HCT116 (cell line): ENCODE measurements around the gene MGP. TPM values are rescaled to one million over a fixed set of nuclear protein-coding genes. Genes with fewer than 3 reads are reported as not detected.

Experiments
- ATAC-seq: fragments of 200-7000 bp; cut with Tn5 transposase; 2 replicates; pipeline ENCODE4 v1.9.1; 2020; ENCODE audit warnings: mild to moderate bottlenecking, moderate library complexity
- BruUV-seq: library from RNA; stranded (reverse); fragments of 400-500 nt; replicated peaks from 2 replicates; lab custom pipeline; 2021; lab: Mats Ljungman, UMichigan
- CTCF ChIA-PET: fragments of 300-600 bp; sonication (Branson Sonifier 250); formaldehyde crosslinking; loops from one replicate; lab custom pipeline; 2021; ENCODE audit warnings: antibody characterized with exemption; lab: Charles Lee
- POLR2A ChIA-PET: fragments of 300-600, 350-600 bp; sonication (Branson Sonifier 250); formaldehyde crosslinking; loops from one replicate; lab custom pipeline; 2021; ENCODE audit warnings: antibody characterized with exemption; lab: Charles Lee
- RAD21 ChIA-PET, 2 experiments: fragments of 300-600 bp; sonication (Branson Sonifier 250); formaldehyde crosslinking; loops; one replicate each; lab custom pipeline; 2023; ENCODE audit warnings: low total read pairs in 2 of 2; ENCODE audit not compliant: uncharacterized antibody in 2 of 2, unreplicated experiment in 2 of 2, low non-redundant PET in 1 of 2; lab: Charles Lee
- DNase-seq: peaks from one replicate; pipeline ENCODE4 v3.0.0-alpha.2; 2010; ENCODE audit warnings: low read depth, low spot score
- H2AFZ ChIP-seq: fragments of 200-600 bp; shearing (Covaris generic), sonication (generic); 2 replicates; pipeline ENCODE4 v1.6.1; 2017; ENCODE audit warnings: low read depth, mixed run types, mixed read lengths, antibody characterized with exemption, low read length; ENCODE audit not compliant: poor library complexity, severe bottlenecking
- H3K27ac ChIP-seq: 2 replicates; pipeline ENCODE4 v1.5.1; 2012; ENCODE audit warnings: low read depth, low read length
- H3K27me3 ChIP-seq: fragments of 200-600 bp; sonication (generic); 2 replicates; pipeline ENCODE4 v1.6.1; 2016; ENCODE audit warnings: mixed run types, low read length, mixed read lengths; ENCODE audit not compliant: insufficient read depth
- H3K36me3 ChIP-seq, 2 experiments: fragments of 200-500 bp in 1 of 2; fragments of 200-600 bp in 1 of 2; sonication (Bioruptor generic) in 1 of 2; sonication (generic) in 1 of 2; 2 replicates each; pipeline versions ENCODE4 v1.5.1 to v1.6.1; 2014 to 2016; ENCODE audit warnings: low read length in 2 of 2, inconsistent platforms in 1 of 2, mixed read lengths in 1 of 2, mixed run types in 1 of 2; ENCODE audit not compliant: insufficient read depth in 2 of 2, control insufficient read depth in 1 of 2
- H3K4me1 ChIP-seq, 2 experiments: fragments of 200-600 bp in 1 of 2; sonication (generic) in 1 of 2; 2 replicates each; pipeline versions ENCODE4 v1.5.1 to v1.6.1; 2012 to 2017; ENCODE audit warnings: low read length in 2 of 2, inconsistent platforms in 1 of 2, mild to moderate bottlenecking in 1 of 2, mixed read lengths in 1 of 2, mixed run types in 1 of 2, moderate library complexity in 1 of 2; ENCODE audit not compliant: insufficient read depth in 2 of 2, control insufficient read depth in 1 of 2
- H3K4me2 ChIP-seq: fragments of 200-600 bp; sonication (generic); 2 replicates; pipeline ENCODE4 v1.6.1; 2017; ENCODE audit warnings: mixed run types, low read length, mixed read lengths
- H3K4me3 ChIP-seq, 2 experiments: fragments of 200-600 bp in 1 of 2; sonication (generic) in 1 of 2; replicated peaks in 1 of 2; 2 replicates each; pipeline ENCODE4 v1.5.1; 2011 to 2016; ENCODE audit warnings: low read length in 2 of 2, control low read depth in 1 of 2, low read depth in 1 of 2, mild to moderate bottlenecking in 1 of 2, mixed read lengths in 1 of 2, mixed run types in 1 of 2
- H3K79me2 ChIP-seq: fragments of 200-600 bp; sonication (generic); 2 replicates; pipeline ENCODE4 v1.6.1; 2017; ENCODE audit warnings: mild to moderate bottlenecking, mixed run types, low read length, moderate library complexity, mixed read lengths; ENCODE audit not compliant: insufficient read depth
- H3K9ac ChIP-seq: fragments of 200-600 bp; sonication (generic); 2 replicates; pipeline ENCODE4 v1.6.1; 2016; ENCODE audit warnings: low read length, mixed read lengths
- H3K9me2 ChIP-seq: fragments of 200-600 bp; sonication (generic), shearing (Covaris generic); 2 replicates; pipeline ENCODE4 v1.6.1; 2017; ENCODE audit warnings: mixed run types, mild to moderate bottlenecking, moderate library complexity; ENCODE audit not compliant: insufficient read depth
- H3K9me3 ChIP-seq, 2 experiments: fragments of 200-500 bp in 1 of 2; fragments of 200-600 bp in 1 of 2; sonication (Bioruptor generic) in 1 of 2; sonication (generic) in 1 of 2; 2 replicates each; pipeline ENCODE4 v1.6.1; 2014 to 2017; ENCODE audit warnings: low read length in 2 of 2, mixed read lengths in 2 of 2, inconsistent platforms in 1 of 2, low read depth in 1 of 2, mild to moderate bottlenecking in 1 of 2, mixed run types in 1 of 2, moderate library complexity in 1 of 2; ENCODE audit not compliant: control insufficient read depth in 1 of 2, insufficient read depth in 1 of 2
- H4K20me1 ChIP-seq: fragments of 200-600 bp; sonication (generic), shearing (Covaris generic); 2 replicates; pipeline ENCODE4 v1.6.1; 2017; ENCODE audit warnings: mixed run types, mild to moderate bottlenecking, moderate library complexity; ENCODE audit not compliant: insufficient read depth
- CBX3 ChIP-seq: IDR thresholded peaks from 2 replicates; pipeline ENCODE4 v1.6.1; 2012; ENCODE audit warnings: low read depth
- CEBPB ChIP-seq: IDR thresholded peaks from 2 replicates; pipeline ENCODE4 v1.6.1; 2012; ENCODE audit warnings: low read depth
- CTCF ChIP-seq, 3 experiments: fragments of 200-600 bp in 1 of 3; sonication (generic) in 1 of 3; IDR thresholded peaks in 2 of 3; conservative IDR thresholded peaks in 1 of 3; 2 replicates each; pipeline ENCODE4 v1.5.1; 2012 to 2017; ENCODE audit warnings: low read depth in 2 of 3, low read length in 2 of 3, antibody characterized with exemption in 1 of 3, borderline replicate concordance in 1 of 3, control low read depth in 1 of 3, mild to moderate bottlenecking in 1 of 3, mixed read lengths in 1 of 3, mixed run types in 1 of 3, moderate library complexity in 1 of 3; ENCODE audit not compliant: insufficient read depth in 1 of 3
- EGR1 ChIP-seq: IDR thresholded peaks from 2 replicates; pipeline ENCODE4 v1.6.1; 2012; ENCODE audit warnings: low read depth
- EZH2 ChIP-seq: fragments of 200-600 bp; sonication (generic); IDR thresholded peaks from 2 replicates; pipeline ENCODE4 v1.6.1; 2017; ENCODE audit warnings: antibody characterized with exemption, mixed run types
- FOSL1 ChIP-seq: IDR thresholded peaks from 2 replicates; pipeline ENCODE4 v1.6.1; 2012; ENCODE audit warnings: low read depth
- JUND ChIP-seq: IDR thresholded peaks from 2 replicates; pipeline ENCODE4 v1.6.1; 2012
- MAX ChIP-seq: IDR thresholded peaks from 2 replicates; pipeline ENCODE4 v1.6.1; 2012
- POLR2AphosphoS5 ChIP-seq: IDR thresholded peaks from 2 replicates; pipeline ENCODE4 v1.6.1; 2011; ENCODE audit warnings: mild to moderate bottlenecking, low read depth, low read length, moderate library complexity
- SIN3A ChIP-seq: IDR thresholded peaks from 2 replicates; pipeline ENCODE4 v1.6.1; 2012; ENCODE audit warnings: low read depth
- SP1 ChIP-seq: IDR thresholded peaks from 2 replicates; pipeline ENCODE4 v1.6.1; 2012; ENCODE audit warnings: low read depth
- TCF7L2 ChIP-seq: IDR thresholded peaks from 2 replicates; pipeline ENCODE4 v1.7.0; 2011; ENCODE audit warnings: borderline replicate concordance, inconsistent platforms; ENCODE audit not compliant: insufficient read depth, insufficient read length; ENCODE audit errors: extremely low read depth
- YY1 ChIP-seq: IDR thresholded peaks from 2 replicates; pipeline ENCODE4 v1.6.1; 2011; ENCODE audit warnings: low read length, low read depth, moderate library complexity, mild to moderate bottlenecking; ENCODE audit not compliant: insufficient replicate concordance; ENCODE audit errors: extremely low read depth
- ZBTB33 ChIP-seq: IDR thresholded peaks from 2 replicates; pipeline ENCODE4 v1.6.1; 2011; ENCODE audit warnings: mild to moderate bottlenecking, low read length, moderate library complexity; ENCODE audit not compliant: insufficient replicate concordance; ENCODE audit errors: extremely low read depth
- ZFX ChIP-seq: fragments of 450-650 bp; IDR thresholded peaks from 2 replicates; pipeline ENCODE4 v1.6.1; 2017
- intact Hi-C: fragments of 100-400 bp; cut with micrococcal nuclease; formaldehyde crosslinking; loops from 2 replicates; pipeline ENCODE4 v1.10.0; 2022
- total RNA-seq: library from RNA; stranded (reverse); gene quantifications from one replicate; pipeline ENCODE4 v1.2.1, GENCODE V29; 2021; ENCODE audit not compliant: unreplicated experiment

The MGP gene
- total RNA-seq, 1 experiment from 2014 or later: 1.3 TPM

GRCh38 chr12:14901228-14901562 is 15.5 kb upstream of the MGP start:
- DNase-seq: no peak
- intact Hi-C loops: no loop called here
- Histone ChIP-seq H4K20me1 (no peaks in the 10 kb centered on the region), H3K4me3 (no peak overlapping the region), H3K27me3 (no peaks in the 10 kb centered on the region), H3K9ac (no peak overlapping the region), H3K27ac (no peak overlapping the region), H3K9me2 (no peaks in the 10 kb centered on the region), H3K36me3 (no peaks in the 10 kb centered on the region), H3K9me3 (no peaks in the 10 kb centered on the region), H3K79me2 (no peaks in the 10 kb centered on the region), H3K4me2 (no peak overlapping the region), H2AFZ (no peak overlapping the region), H3K4me1 (no peaks in the 10 kb centered on the region)
- TF ChIP-seq CTCF (IDR thresholded peaks at IDR 0.05 in 2 of 3, conservative IDR thresholded peaks at IDR 0.05 in 1 of 3; ENCODE audit: borderline replicate concordance in 1 of 3, insufficient read depth in 1 of 3, low read depth in 2 of 3, low read length in 2 of 3) (peak in 2 of 3 experiments; percentile 12 to 25; a peak in 1 of 6 replicates), MAX (no peak)
- BruUV-seq: no TSS peak
- CTCF ChIA-PET: interaction anchor here (1.1 kb wide), 1 partner anchor 8 kb away, joined by 3 read pairs; no protein-coding TSS in a partner anchor
- ATAC-seq: no peak
- POLR2A ChIA-PET: interaction anchor here (0.7 kb wide), 1 partner anchor 14 kb away, joined by 3 read pairs; no protein-coding TSS in a partner anchor
- RAD21 ChIA-PET: no interaction called here

GRCh38 chr12:14900521-14901227 is 15.0 kb upstream of the MGP start:
- no peak overlapping the region for H3K9ac ChIP-seq
- no TSS peak for BruUV-seq
- ChIA-PET RAD21 (no interaction called here), CTCF (interaction anchor here (1.1 kb wide), 1 partner anchor 8 kb away, joined by 3 read pairs; no protein-coding TSS in a partner anchor), POLR2A (no interaction called here)
- no peak overlapping the region for H3K27ac ChIP-seq
- H3K27me3 ChIP-seq: no peaks in the 10 kb centered on the region
- H2AFZ ChIP-seq: no peak overlapping the region
- H4K20me1 ChIP-seq: no peaks in the 10 kb centered on the region
- H3K4me2 ChIP-seq: no peak overlapping the region
- H3K9me2 ChIP-seq: no peaks in the 10 kb centered on the region
- H3K9me3 ChIP-seq: no peaks in the 10 kb centered on the region
- H3K79me2 ChIP-seq: no peaks in the 10 kb centered on the region
- no peak overlapping the region for H3K4me3 ChIP-seq
- H3K36me3 ChIP-seq: no peaks in the 10 kb centered on the region
- H3K4me1 ChIP-seq: no peaks in the 10 kb centered on the region
- ATAC-seq (no peak), DNase-seq (no peak)
- intact Hi-C loops: no loop called here
- no peak for TF ChIP-seq POLR2AphosphoS5
- TF ChIP-seq YY1: no peak
- no peak for TF ChIP-seq SP1
- no peak for TF ChIP-seq EGR1
- no peak for TF ChIP-seq TCF7L2
- no peak for TF ChIP-seq EZH2
- TF ChIP-seq ZFX: no peak
- no peak for TF ChIP-seq ZBTB33
- no peak for TF ChIP-seq SIN3A
- TF ChIP-seq CBX3: no peak
- no peak for TF ChIP-seq FOSL1
- no peak for TF ChIP-seq CEBPB
- no peak for TF ChIP-seq JUND
